Transverse colon (tissue), 4 donors: ENCODE measurements around the gene NDRG3. TPM values are rescaled to one million over a fixed set of nuclear protein-coding genes. Genes with fewer than 3 reads are reported as not detected.

Experiments
- DNase-seq: peaks from one replicate; pipeline ENCODE4 v3.0.0-alpha.2; 2019
- H3K27ac ChIP-seq, 4 donors: fragments of 200-600 bp; sonication (generic); 2 replicates each; pipeline ENCODE4 v1.5.1; 2016 to 2018; ENCODE audit warnings: inconsistent platforms in 4 of 4
- H3K27me3 ChIP-seq: fragments of 200-600 bp; sonication (generic); 2 replicates; pipeline ENCODE4 v1.5.1; 2017; ENCODE audit warnings: inconsistent platforms
- H3K36me3 ChIP-seq, 4 donors: fragments of 200-600 bp; sonication (generic); 2 replicates each; pipeline ENCODE4 v1.5.1; 2017 to 2019; ENCODE audit warnings: inconsistent platforms in 4 of 4
- H3K4me1 ChIP-seq, 4 donors: fragments of 200-600 bp; sonication (generic); 2 replicates each; pipeline ENCODE4 v1.5.1; 2017 to 2020; ENCODE audit warnings: inconsistent platforms in 4 of 4
- H3K4me3 ChIP-seq, 4 donors: fragments of 200-600 bp; sonication (generic); 1 replicate in 1 of 4; 2 replicates in 3 of 4; pipeline versions ENCODE4 v1.5.1 to v1.6.1; 2017 to 2019; ENCODE audit warnings: inconsistent platforms in 4 of 4
- H3K9me3 ChIP-seq, 2 donors: fragments of 200-600 bp; sonication (generic); 2 replicates each; pipeline ENCODE4 v1.5.1; 2017 to 2019; ENCODE audit warnings: inconsistent platforms in 2 of 2
- EP300 ChIP-seq: sonication (generic); formaldehyde crosslinking; IDR thresholded peaks from one replicate; pipeline ENCODE4 v1.6.1; 2017; ENCODE audit warnings: antibody characterized with exemption, low read depth
- POLR2A ChIP-seq: fragments of 450-650 bp; IDR thresholded peaks from one replicate; pipeline ENCODE4 v1.6.1; 2016; ENCODE audit warnings: antibody characterized with exemption, mild to moderate bottlenecking, moderate library complexity
- POLR2AphosphoS5 ChIP-seq, 3 donors: sonication (generic); formaldehyde crosslinking; IDR thresholded peaks; one replicate each; pipeline ENCODE4 v1.6.1; 2016; ENCODE audit warnings: antibody characterized with exemption in 3 of 3
- WGBS, 2 donors: methylation state at CpG; one replicate each; pipeline ENCODE4 v1.1.5; 2018; ENCODE audit warnings: low coverage in 1 of 2; 5-methylcytosine and 5-hydroxymethylcytosine counted together
- in situ Hi-C, 4 donors: fragments of 200-750 bp; cut with MboI; loops; one replicate each; pipeline versions ENCODE4 v1.15.0 to v1.15.1; 2017; ENCODE audit warnings: low sequenced_read_pairs in 3 of 4, low pct_ligation_motif_present in 1 of 4, low pct_unique_long_range_greater_than_20kb in 1 of 4
- intact Hi-C: fragments of 100-400 bp; cut with DNase I; formaldehyde crosslinking; loops from one replicate; pipeline ENCODE4 v1.15.1; 2023; ENCODE audit warnings: low total_unique reads
- total RNA-seq, 4 donors: library from RNA; depleted of rRNA; stranded (reverse); fragments of >200 nt; gene quantifications; one replicate each; pipeline ENCODE4 v1.1.0, GENCODE V29; 2016
- TF ChIP-seq, protein P1 (sequence below), 5 experiments: fragments of 200-600 bp in 3 of 5; fragments of 450-650 bp in 2 of 5; sonication (generic) in 3 of 5; IDR thresholded peaks; 1 replicate in 2 of 5; 2 replicates in 3 of 5; pipeline ENCODE4 v1.5.1; 2016 to 2017; ENCODE audit warnings: antibody characterized with exemption in 5 of 5, inconsistent platforms in 3 of 5, mild to moderate bottlenecking in 2 of 5, moderate library complexity in 1 of 5

Gene NDRG3
- total RNA-seq, 4 donors from 2014 or later, result 1.9 to 54.7 (median 33.1) TPM

DNA sequence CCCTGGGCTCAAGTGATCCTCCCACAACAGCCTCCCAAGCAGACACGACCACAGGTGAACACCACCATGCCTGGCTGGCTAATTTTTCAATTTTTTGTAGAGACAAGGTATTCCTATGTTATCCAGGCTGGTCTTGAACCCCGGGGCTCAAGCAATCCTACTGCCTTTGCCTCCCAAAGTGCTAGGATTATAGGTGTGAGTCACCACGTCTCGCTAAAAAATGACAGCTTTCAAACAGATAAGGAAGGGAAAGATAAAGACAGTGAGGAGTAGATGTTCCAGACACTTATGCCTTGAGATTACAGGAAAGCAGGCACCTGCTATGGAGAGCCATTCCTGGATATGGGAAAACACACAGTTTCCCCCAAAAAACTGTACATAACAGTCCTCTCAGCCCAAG, 58.9 kb downstream of the NDRG3 start:
- Histone ChIP-seq H3K36me3 (peaks cover 0 to 6% (median 0%) of the 10 kb centered on the region in 4 donors), H3K4me1 (no peaks in the 10 kb centered on the region), H3K4me3 (no peak overlapping the region), H3K27ac (no peak overlapping the region), H3K9me3 (no peaks in the 10 kb centered on the region), H3K27me3 (no peaks in the 10 kb centered on the region)
- in situ Hi-C loops (no loop called here), intact Hi-C loops (no loop called here)
- no peak for TF ChIP-seq POLR2A
- no peak for TF ChIP-seq EP300
- TF ChIP-seq, protein P1, sequence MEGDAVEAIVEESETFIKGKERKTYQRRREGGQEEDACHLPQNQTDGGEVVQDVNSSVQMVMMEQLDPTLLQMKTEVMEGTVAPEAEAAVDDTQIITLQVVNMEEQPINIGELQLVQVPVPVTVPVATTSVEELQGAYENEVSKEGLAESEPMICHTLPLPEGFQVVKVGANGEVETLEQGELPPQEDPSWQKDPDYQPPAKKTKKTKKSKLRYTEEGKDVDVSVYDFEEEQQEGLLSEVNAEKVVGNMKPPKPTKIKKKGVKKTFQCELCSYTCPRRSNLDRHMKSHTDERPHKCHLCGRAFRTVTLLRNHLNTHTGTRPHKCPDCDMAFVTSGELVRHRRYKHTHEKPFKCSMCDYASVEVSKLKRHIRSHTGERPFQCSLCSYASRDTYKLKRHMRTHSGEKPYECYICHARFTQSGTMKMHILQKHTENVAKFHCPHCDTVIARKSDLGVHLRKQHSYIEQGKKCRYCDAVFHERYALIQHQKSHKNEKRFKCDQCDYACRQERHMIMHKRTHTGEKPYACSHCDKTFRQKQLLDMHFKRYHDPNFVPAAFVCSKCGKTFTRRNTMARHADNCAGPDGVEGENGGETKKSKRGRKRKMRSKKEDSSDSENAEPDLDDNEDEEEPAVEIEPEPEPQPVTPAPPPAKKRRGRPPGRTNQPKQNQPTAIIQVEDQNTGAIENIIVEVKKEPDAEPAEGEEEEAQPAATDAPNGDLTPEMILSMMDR (IDR thresholded peaks at IDR 0.05), result no peak
- TF ChIP-seq POLR2AphosphoS5 (IDR thresholded peaks at IDR 0.05), result no peak
- WGBS, 2 donors, result 87% methylated on average over 4 of the region's 4 CpGs; no CpG with 5 or more reads in 1 of the 2 donors
- DNase-seq, result no peak

GRCh38 chr20:36686504-36686903, 59.4 kb downstream of the NDRG3 start:
- Histone ChIP-seq H3K27me3 (no peaks in the 10 kb centered on the region), H3K4me3 (no peak overlapping the region), H3K36me3 (peaks cover 0 to 6% (median 0%) of the 10 kb centered on the region in 4 donors), H3K27ac (no peak overlapping the region), H3K4me1 (no peaks in the 10 kb centered on the region), H3K9me3 (no peaks in the 10 kb centered on the region)
- TF ChIP-seq POLR2A, result no peak
- TF ChIP-seq, protein P1 (IDR thresholded peaks at IDR 0.05), result no peak
- no peak for TF ChIP-seq EP300
- DNase-seq, result no peak
- WGBS, 2 donors, result 77 to 84% methylated on average over 2 of the region's 2 CpGs
- in situ Hi-C loops, result no loop called here
- intact Hi-C loops, result no loop called here

DNA sequence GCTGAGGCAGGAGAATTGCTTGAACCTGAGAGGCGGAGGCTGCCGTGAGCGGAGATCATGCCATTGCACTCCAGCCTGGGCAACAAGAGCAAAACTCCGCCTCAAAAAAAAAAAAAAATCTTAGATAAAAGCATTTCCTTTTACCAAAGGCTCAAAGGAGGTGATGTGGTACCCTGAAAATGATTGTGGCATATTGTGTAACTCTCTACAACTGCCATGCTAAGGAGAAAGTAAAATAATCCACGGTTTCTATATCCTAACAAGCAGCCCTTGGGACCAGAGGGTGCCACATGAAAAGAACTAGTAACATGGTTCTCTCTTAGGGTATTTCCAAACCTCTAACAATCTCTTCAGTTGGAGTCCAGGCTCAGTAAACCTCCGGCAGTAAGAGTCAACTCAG, 61.1 kb downstream of the NDRG3 start:
- Histone ChIP-seq H3K9me3 (no peaks in the 10 kb centered on the region), H3K27me3 (no peaks in the 10 kb centered on the region), H3K27ac (no peak overlapping the region), H3K4me1 (no peaks in the 10 kb centered on the region), H3K36me3 (peaks cover 0 to 21% (median 0%) of the 10 kb centered on the region in 4 donors), H3K4me3 (no peak overlapping the region)
- DNase-seq, result no peak
- TF ChIP-seq POLR2AphosphoS5 (IDR thresholded peaks at IDR 0.05) (no peak), EP300 (no peak), POLR2A (no peak)
- TF ChIP-seq, protein P1 (IDR thresholded peaks at IDR 0.05), result no peak
- intact Hi-C loops, result no loop called here
- 87 to 94% methylated on average over 6 of the region's 6 CpGs for WGBS, 2 donors
- in situ Hi-C loops, result no loop called here

DNA sequence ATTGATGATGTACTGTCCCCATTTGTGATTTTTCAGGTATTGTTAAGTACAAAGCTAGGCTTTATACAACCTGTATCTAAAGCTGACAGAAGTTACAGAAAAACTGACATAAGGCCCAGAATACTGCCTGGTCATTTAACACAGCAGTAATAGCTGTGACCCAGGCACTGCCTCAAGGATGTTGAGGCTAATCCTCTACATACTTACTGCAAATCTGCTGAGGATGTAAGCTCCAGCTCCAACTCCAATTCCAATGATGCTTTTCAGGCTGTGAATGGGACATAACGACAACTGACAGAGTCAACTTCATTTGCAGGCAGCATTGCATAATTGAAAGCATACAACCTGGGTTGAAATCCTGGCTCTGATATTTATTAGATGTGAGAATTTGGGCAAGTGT, 63.6 kb downstream of the NDRG3 start:
- in situ Hi-C loops (no loop called here), intact Hi-C loops (no loop called here)
- Histone ChIP-seq H3K36me3 (peaks cover 0 to 26% (median 8%) of the 10 kb centered on the region in 4 donors), H3K9me3 (no peaks in the 10 kb centered on the region), H3K27me3 (no peaks in the 10 kb centered on the region), H3K4me3 (no peak overlapping the region), H3K4me1 (no peaks in the 10 kb centered on the region), H3K27ac (no peak overlapping the region)
- TF ChIP-seq POLR2A (no peak), EP300 (no peak), POLR2AphosphoS5 (IDR thresholded peaks at IDR 0.05) (no peak)
- TF ChIP-seq, protein P1 (IDR thresholded peaks at IDR 0.05), result no peak
- DNase-seq, result no peak
- WGBS, 2 donors, result 90% methylated on average over 1 of the region's 1 CpG; no CpG with 5 or more reads in 1 of the 2 donors
